GM23338 (cell line): ENCODE data around the gene GRIK4. TPM values are rescaled to one million over a fixed set of nuclear protein-coding genes. Genes with fewer than 3 reads are reported as not detected.

ENCODE experiments used
- ATAC-seq: fragments of 200-7000 bp; cut with Tn5 transposase; 3 replicates; pipeline ENCODE4 v1.9.1; 2020
- DNase-seq: peaks from one replicate; pipeline ENCODE4 v3.0.0-alpha.2; 2015; ENCODE audit warnings: low spot score
- H2AFZ ChIP-seq: fragments of 200-600 bp; sonication (generic); 2 replicates; pipeline ENCODE4 v1.8.0; 2016; ENCODE audit warnings: antibody characterized with exemption, mild to moderate bottlenecking, moderate library complexity
- H3F3A ChIP-seq: fragments of 200-600 bp; sonication (generic); replicated peaks from 2 replicates; pipeline ENCODE4 v1.8.0; 2017; ENCODE audit warnings: antibody characterized with exemption, mixed run types, low read depth
- H3K27ac ChIP-seq: fragments of 200-600 bp; sonication (generic); 2 replicates; pipeline ENCODE4 v1.6.1; 2016; ENCODE audit warnings: low read depth
- H3K27me3 ChIP-seq: fragments of 200-600 bp; sonication (generic); 2 replicates; pipeline ENCODE4 v1.8.0; 2016; ENCODE audit warnings: mild to moderate bottlenecking, mixed run types, moderate library complexity; ENCODE audit not compliant: insufficient read depth
- H3K36me3 ChIP-seq: fragments of 200-600 bp; sonication (generic); 2 replicates; pipeline ENCODE4 v1.8.0; 2016; ENCODE audit warnings: mild to moderate bottlenecking; ENCODE audit not compliant: insufficient read depth
- H3K4me1 ChIP-seq: fragments of 200-600 bp; sonication (generic); 2 replicates; pipeline ENCODE4 v1.8.0; 2016; ENCODE audit warnings: mild to moderate bottlenecking, moderate library complexity; ENCODE audit not compliant: insufficient read depth
- H3K4me2 ChIP-seq: fragments of 200-600 bp; sonication (generic); 2 replicates; pipeline ENCODE4 v1.7.1; 2017; ENCODE audit warnings: mixed run types
- H3K4me3 ChIP-seq: fragments of 200-600 bp; sonication (generic); 2 replicates; pipeline ENCODE4 v1.6.1; 2016; ENCODE audit warnings: mixed run types
- H3K79me2 ChIP-seq: fragments of 200-600 bp; sonication (generic); replicated peaks from 2 replicates; pipeline ENCODE4 v1.8.0; 2017; ENCODE audit warnings: mild to moderate bottlenecking; ENCODE audit not compliant: insufficient read depth
- H3K9me2 ChIP-seq: fragments of 200-600 bp; sonication (generic); 2 replicates; pipeline ENCODE4 v1.8.0; 2017; ENCODE audit not compliant: insufficient read depth
- H4K20me1 ChIP-seq: fragments of 200-600 bp; sonication (generic); replicated peaks from 2 replicates; pipeline ENCODE4 v1.8.0; 2017; ENCODE audit warnings: mild to moderate bottlenecking; ENCODE audit not compliant: insufficient read depth
- H3K27ac Mint-ChIP-seq: 2 replicates; pipeline ENCODE4 v1.8.0; 2020; ENCODE audit warnings: inconsistent platforms, mild to moderate bottlenecking, moderate library complexity, mixed read lengths
- H3K27me3 Mint-ChIP-seq: 3 replicates; pipeline ENCODE4 v1.8.0; 2022; ENCODE audit warnings: low read depth, mild to moderate bottlenecking, moderate library complexity, mixed read lengths, inconsistent platforms; ENCODE audit not compliant: insufficient read depth, poor library complexity
- H3K36me3 Mint-ChIP-seq: 3 replicates; pipeline ENCODE4 v1.8.0; 2021; ENCODE audit warnings: low read depth, mild to moderate bottlenecking, inconsistent platforms, moderate library complexity, mixed read lengths
- H3K4me1 Mint-ChIP-seq: 3 replicates; pipeline ENCODE4 v1.8.0; 2020; ENCODE audit warnings: mild to moderate bottlenecking, inconsistent platforms, mixed read lengths
- H3K4me3 Mint-ChIP-seq: 3 replicates; pipeline ENCODE4 v1.8.0; 2021; ENCODE audit warnings: moderate library complexity, mild to moderate bottlenecking, inconsistent platforms, mixed read lengths
- H3K9me3 Mint-ChIP-seq: 3 replicates; pipeline ENCODE4 v1.8.0; 2020; ENCODE audit warnings: moderate library complexity, mild to moderate bottlenecking, inconsistent platforms, mixed read lengths
- CREB1 ChIP-seq: fragments of 250-450 bp; sonication (Bioruptor Pico); IDR thresholded peaks from 2 replicates; pipeline ENCODE4 v1.5.0; 2020; ENCODE audit warnings: low read depth, mild to moderate bottlenecking, moderate library complexity
- CTCF ChIP-seq, 2 experiments: fragments of 200-600 bp in 1 of 2; sonication (generic) in 1 of 2; conservative IDR thresholded peaks; 2 replicates each; pipeline versions ENCODE4 v1.5.1 to v1.6.1; 2016 to 2017; ENCODE audit warnings: antibody characterized with exemption in 2 of 2, low read depth in 2 of 2, mild to moderate bottlenecking in 2 of 2, moderate library complexity in 1 of 2
- ETS1 ChIP-seq: IDR thresholded peaks from 2 replicates; pipeline ENCODE4 v1.6.1; 2016; ENCODE audit warnings: antibody characterized with exemption
- EZH2 ChIP-seq: fragments of 200-600 bp; sonication (generic); IDR thresholded peaks from one replicate; pipeline ENCODE4 v1.8.0; 2017; ENCODE audit warnings: antibody characterized with exemption, mild to moderate bottlenecking, low read depth; ENCODE audit not compliant: unreplicated experiment
- EZH2phosphoT487 ChIP-seq: fragments of 200-600 bp; sonication (generic); IDR thresholded peaks from one replicate; pipeline ENCODE4 v1.8.1; 2018; ENCODE audit warnings: antibody characterized with exemption; ENCODE audit not compliant: unreplicated experiment
- JUNB ChIP-seq: IDR thresholded peaks from one replicate; pipeline ENCODE4 v1.6.1; 2016; ENCODE audit warnings: antibody characterized with exemption; ENCODE audit not compliant: unreplicated experiment
- NANOG ChIP-seq: IDR thresholded peaks from 2 replicates; pipeline ENCODE4 v1.6.1; 2016; ENCODE audit warnings: antibody characterized with exemption, borderline replicate concordance
- POLR2AphosphoS5 ChIP-seq: IDR thresholded peaks from 2 replicates; pipeline ENCODE4 v1.6.1; 2016; ENCODE audit warnings: antibody characterized with exemption, low read depth
- REST ChIP-seq: IDR thresholded peaks from one replicate; pipeline ENCODE4 v1.6.1; 2018; ENCODE audit warnings: antibody characterized with exemption; ENCODE audit not compliant: unreplicated experiment
- STAT1 ChIP-seq: IDR thresholded peaks from one replicate; pipeline ENCODE4 v1.6.1; 2016; ENCODE audit warnings: antibody characterized with exemption; ENCODE audit not compliant: unreplicated experiment
- ZNF114 ChIP-seq: fragments of 250-450 bp; sonication (Bioruptor Pico); IDR thresholded peaks from 2 replicates; pipeline ENCODE4 v1.5.0; 2020; ENCODE audit warnings: mild to moderate bottlenecking, moderate library complexity
- ZNF331 ChIP-seq: fragments of 250-450 bp; sonication (Bioruptor Pico); IDR thresholded peaks from 2 replicates; pipeline ENCODE4 v1.5.0; 2020; ENCODE audit warnings: low read depth, mild to moderate bottlenecking, moderate library complexity
- polyA plus RNA-seq: library from polyadenylated mRNA; unstranded; fragments of >200 nt; fragmentation: Nextera tagmentation; extraction: Ambion mirVana; gene quantifications from 2 replicates; pipeline ENCODE4 v1.2.1, GENCODE V29; 2016
- total RNA-seq: library from RNA; depleted of rRNA; stranded (reverse); fragments of >200 nt; shearing (Covaris generic); gene quantifications from 2 replicates; pipeline ENCODE4 v1.2.3, GENCODE V29; 2014
- TF ChIP-seq, protein P1 (sequence below): fragments of 250-450 bp; sonication (Bioruptor Pico); IDR thresholded peaks from 2 replicates; pipeline ENCODE4 v1.5.0; 2020; ENCODE audit warnings: mild to moderate bottlenecking, moderate library complexity

Gene GRIK4
- total and polyA plus RNA-seq, 2 experiments from 2014 or later: 0.63 to 2.2 TPM

- TF ChIP-seq CREB1 (no peak), NANOG (no peak)
Observed at GRCh38 chr11:120871194-120871593, 359.6 kb downstream of the GRIK4 start (continued).

GRCh38 chr11:120871924-120872323 is 360.4 kb downstream of the GRIK4 start:
- peak; percentile 58 for ATAC-seq

More at GRCh38 chr11:120871924-120872323, 360.4 kb downstream of the GRIK4 start:
- Mint-ChIP-seq H3K36me3 (peaks cover 10% of the 10 kb centered on the region), H3K4me3 (no peak overlapping the region), H3K27me3 (peaks cover 10% of the 10 kb centered on the region), H3K9me3 (peaks cover 5% of the 10 kb centered on the region; the same call in 2 of the 3 replicates), H3K27ac (no peak overlapping the region), H3K4me1 (peaks cover 20% of the 10 kb centered on the region)
- Histone ChIP-seq H3K4me3 (no peak overlapping the region), H3K36me3 (no peaks in the 10 kb centered on the region), H3K27me3 (no peaks in the 10 kb centered on the region), H3K9me2 (peaks cover 12% of the 10 kb centered on the region), H3K27ac (no peak overlapping the region), H3K4me2 (no peak overlapping the region), H3K4me1 (peaks cover 5% of the 10 kb centered on the region), H2AFZ (no peak overlapping the region), H3F3A (no peaks in the 10 kb centered on the region), H3K79me2 (no peaks in the 10 kb centered on the region), H4K20me1 (no peaks in the 10 kb centered on the region)
- DNase-seq: peak; percentile 25
- TF ChIP-seq CREB1: no peak
- no peak for TF ChIP-seq ETS1
- TF ChIP-seq EZH2: no peak
- TF ChIP-seq ZNF114 (CRISPR knock-in tag): no peak
- TF ChIP-seq EZH2phosphoT487: no peak
- TF ChIP-seq CTCF (conservative IDR thresholded peaks at IDR 0.05; ENCODE audit: low read depth in 2 of 2): no peak
- TF ChIP-seq NANOG: no peak
- TF ChIP-seq REST: no peak
- TF ChIP-seq JUNB: no peak
- no peak for TF ChIP-seq STAT1
- no peak for TF ChIP-seq POLR2AphosphoS5
- no peak for TF ChIP-seq ZNF331 (CRISPR knock-in tag)
- TF ChIP-seq, protein P1, sequence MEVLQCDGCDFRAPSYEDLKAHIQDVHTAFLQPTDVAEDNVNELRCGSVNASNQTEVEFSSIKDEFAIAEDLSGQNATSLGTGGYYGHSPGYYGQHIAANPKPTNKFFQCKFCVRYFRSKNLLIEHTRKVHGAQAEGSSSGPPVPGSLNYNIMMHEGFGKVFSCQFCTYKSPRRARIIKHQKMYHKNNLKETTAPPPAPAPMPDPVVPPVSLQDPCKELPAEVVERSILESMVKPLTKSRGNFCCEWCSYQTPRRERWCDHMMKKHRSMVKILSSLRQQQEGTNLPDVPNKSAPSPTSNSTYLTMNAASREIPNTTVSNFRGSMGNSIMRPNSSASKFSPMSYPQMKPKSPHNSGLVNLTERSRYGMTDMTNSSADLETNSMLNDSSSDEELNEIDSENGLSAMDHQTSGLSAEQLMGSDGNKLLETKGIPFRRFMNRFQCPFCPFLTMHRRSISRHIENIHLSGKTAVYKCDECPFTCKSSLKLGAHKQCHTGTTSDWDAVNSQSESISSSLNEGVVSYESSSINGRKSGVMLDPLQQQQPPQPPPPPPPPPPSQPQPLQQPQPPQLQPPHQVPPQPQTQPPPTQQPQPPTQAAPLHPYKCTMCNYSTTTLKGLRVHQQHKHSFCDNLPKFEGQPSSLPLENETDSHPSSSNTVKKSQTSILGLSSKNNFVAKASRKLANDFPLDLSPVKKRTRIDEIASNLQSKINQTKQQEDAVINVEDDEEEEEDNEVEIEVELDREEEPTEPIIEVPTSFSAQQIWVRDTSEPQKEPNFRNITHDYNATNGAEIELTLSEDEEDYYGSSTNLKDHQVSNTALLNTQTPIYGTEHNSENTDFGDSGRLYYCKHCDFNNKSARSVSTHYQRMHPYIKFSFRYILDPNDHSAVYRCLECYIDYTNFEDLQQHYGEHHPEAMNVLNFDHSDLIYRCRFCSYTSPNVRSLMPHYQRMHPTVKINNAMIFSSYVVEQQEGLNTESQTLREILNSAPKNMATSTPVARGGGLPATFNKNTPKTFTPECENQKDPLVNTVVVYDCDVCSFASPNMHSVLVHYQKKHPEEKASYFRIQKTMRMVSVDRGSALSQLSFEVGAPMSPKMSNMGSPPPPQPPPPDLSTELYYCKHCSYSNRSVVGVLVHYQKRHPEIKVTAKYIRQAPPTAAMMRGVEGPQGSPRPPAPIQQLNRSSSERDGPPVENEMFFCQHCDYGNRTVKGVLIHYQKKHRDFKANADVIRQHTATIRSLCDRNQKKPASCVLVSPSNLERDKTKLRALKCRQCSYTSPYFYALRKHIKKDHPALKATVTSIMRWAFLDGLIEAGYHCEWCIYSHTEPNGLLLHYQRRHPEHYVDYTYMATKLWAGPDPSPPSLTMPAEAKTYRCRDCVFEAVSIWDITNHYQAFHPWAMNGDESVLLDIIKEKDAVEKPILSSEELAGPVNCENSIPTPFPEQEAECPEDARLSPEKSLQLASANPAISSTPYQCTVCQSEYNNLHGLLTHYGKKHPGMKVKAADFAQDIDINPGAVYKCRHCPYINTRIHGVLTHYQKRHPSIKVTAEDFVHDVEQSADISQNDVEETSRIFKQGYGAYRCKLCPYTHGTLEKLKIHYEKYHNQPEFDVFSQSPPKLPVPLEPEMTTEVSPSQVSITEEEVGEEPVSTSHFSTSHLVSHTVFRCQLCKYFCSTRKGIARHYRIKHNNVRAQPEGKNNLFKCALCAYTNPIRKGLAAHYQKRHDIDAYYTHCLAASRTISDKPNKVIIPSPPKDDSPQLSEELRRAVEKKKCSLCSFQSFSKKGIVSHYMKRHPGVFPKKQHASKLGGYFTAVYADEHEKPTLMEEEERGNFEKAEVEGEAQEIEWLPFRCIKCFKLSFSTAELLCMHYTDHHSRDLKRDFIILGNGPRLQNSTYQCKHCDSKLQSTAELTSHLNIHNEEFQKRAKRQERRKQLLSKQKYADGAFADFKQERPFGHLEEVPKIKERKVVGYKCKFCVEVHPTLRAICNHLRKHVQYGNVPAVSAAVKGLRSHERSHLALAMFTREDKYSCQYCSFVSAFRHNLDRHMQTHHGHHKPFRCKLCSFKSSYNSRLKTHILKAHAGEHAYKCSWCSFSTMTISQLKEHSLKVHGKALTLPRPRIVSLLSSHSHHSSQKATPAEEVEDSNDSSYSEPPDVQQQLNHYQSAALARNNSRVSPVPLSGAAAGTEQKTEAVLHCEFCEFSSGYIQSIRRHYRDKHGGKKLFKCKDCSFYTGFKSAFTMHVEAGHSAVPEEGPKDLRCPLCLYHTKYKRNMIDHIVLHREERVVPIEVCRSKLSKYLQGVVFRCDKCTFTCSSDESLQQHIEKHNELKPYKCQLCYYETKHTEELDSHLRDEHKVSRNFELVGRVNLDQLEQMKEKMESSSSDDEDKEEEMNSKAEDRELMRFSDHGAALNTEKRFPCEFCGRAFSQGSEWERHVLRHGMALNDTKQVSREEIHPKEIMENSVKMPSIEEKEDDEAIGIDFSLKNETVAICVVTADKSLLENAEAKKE (CRISPR knock-in tag): no peak
